SK-N-SH treated with all-trans-retinoic acid at 6 μM for 48 hours (cell line): ENCODE results near the gene CALHM1.

Experiments used
- ARNTL ChIP-seq: fragments of 450-650 bp; formaldehyde crosslinking; IDR thresholded peaks from 2 replicates; pipeline ENCODE4 v1.5.0; 2020; ENCODE audit warnings: low read depth, mild to moderate bottlenecking, moderate library complexity, borderline replicate concordance
- CREB5 ChIP-seq: fragments of 250-450 bp; sonication (Bioruptor Pico); IDR thresholded peaks from 2 replicates; pipeline ENCODE4 v1.5.1; 2020; ENCODE audit warnings: low read depth, mild to moderate bottlenecking, moderate library complexity
- CSDC2 ChIP-seq: fragments of 250-450 bp; sonication (Bioruptor Pico); IDR thresholded peaks from 2 replicates; pipeline ENCODE4 v1.5.0; 2020; ENCODE audit warnings: mild to moderate bottlenecking, moderate library complexity
- CSRNP3 ChIP-seq: fragments of 250-450 bp; sonication (Bioruptor Pico); IDR thresholded peaks from 2 replicates; pipeline ENCODE4 v1.5.1; 2021; ENCODE audit warnings: mild to moderate bottlenecking, moderate library complexity
- ESRRG ChIP-seq: fragments of 250-450 bp; sonication (Bioruptor Pico); IDR thresholded peaks from 2 replicates; pipeline ENCODE4 v1.6.1; 2021; ENCODE audit warnings: mild to moderate bottlenecking
- GLIS3 ChIP-seq: fragments of 250-450 bp; sonication (Bioruptor Pico); IDR thresholded peaks from 2 replicates; pipeline ENCODE4 v1.5.0; 2020; ENCODE audit warnings: mild to moderate bottlenecking, moderate library complexity
- ISL1 ChIP-seq: fragments of 250-450 bp; sonication (Bioruptor Pico); IDR thresholded peaks from 2 replicates; pipeline ENCODE4 v2.1.2; 2022; ENCODE audit warnings: mild to moderate bottlenecking, moderate library complexity
- PATZ1 ChIP-seq: fragments of 250-450 bp; sonication (Bioruptor Pico); IDR thresholded peaks from 2 replicates; pipeline ENCODE4 v1.8.0; 2020; ENCODE audit warnings: mild to moderate bottlenecking, moderate library complexity, borderline replicate concordance
- ZFP3 ChIP-seq: fragments of 250-450 bp; sonication (Bioruptor Pico); IDR thresholded peaks from 2 replicates; pipeline ENCODE4 v1.5.0; 2020; ENCODE audit warnings: mild to moderate bottlenecking, moderate library complexity
- ZFP30 ChIP-seq: fragments of 450-650 bp; formaldehyde crosslinking; IDR thresholded peaks from 2 replicates; pipeline ENCODE4 v1.5.0; 2022; ENCODE audit warnings: mild to moderate bottlenecking, moderate library complexity
- ZNF565 ChIP-seq: fragments of 450-650 bp; formaldehyde crosslinking; conservative IDR thresholded peaks from 2 replicates; pipeline ENCODE4 v1.5.0; 2020; ENCODE audit warnings: low read depth, mild to moderate bottlenecking, moderate library complexity

- TF ChIP-seq ARNTL (no peak), ZNF565 (CRISPR knock-in tag) (no peak), ZFP30 (CRISPR knock-in tag) (no peak), CREB5 (CRISPR knock-in tag) (no peak), ZFP3 (no peak), GLIS3 (no peak), ESRRG (CRISPR knock-in tag) (no peak), ISL1 (CRISPR knock-in tag) (no peak), PATZ1 (CRISPR knock-in tag) (no peak), CSDC2 (CRISPR knock-in tag) (no peak), CSRNP3 (CRISPR knock-in tag) (no peak)
Observed at GRCh38 chr10:103441206-103441605, 17.5 kb downstream of the CALHM1 start.
